H4 (cell line): ENCODE data around the gene NKD1. TPM values are rescaled to one million over a fixed set of nuclear protein-coding genes. Genes with fewer than 3 reads are reported as not detected.
"Not testable (repeated sequence)": the region's sequence is repeated elsewhere in the genome, so short reads cannot be mapped to it uniquely, and the experiment has no call there.

Experiments
- DNase-seq: peaks from one replicate; pipeline ENCODE4 v3.0.0-alpha.2; 2015; ENCODE audit warnings: low spot score
- total RNA-seq: library from RNA; depleted of rRNA; stranded (reverse); fragments of >200 nt; shearing (Covaris generic); gene quantifications from 2 replicates; pipeline ENCODE4 v1.2.3, GENCODE V29; 2014

NKD1 gene
- total RNA-seq, 1 experiment from 2014 or later: 0.21 TPM

GRCh38 chr16:50578137-50578536 lies 29.9 kb downstream of the NKD1 start:
- DNase-seq: no peak

GRCh38 chr16:50579373-50579772 lies 31.2 kb downstream of the NKD1 start:
- DNase-seq: not testable (repeated sequence)

GRCh38 chr16:50580180-50580798 lies 32.1 kb downstream of the NKD1 start:
- no peak for DNase-seq

- DNase-seq: no peak
These were observed 33.6 kb downstream of the NKD1 start for GRCh38 chr16:50581845-50582244.

- DNase-seq: no peak
These were observed 35.0 kb downstream of the NKD1 start for GRCh38 chr16:50583211-50583610.

- DNase-seq: no peak
These were observed 36.0 kb downstream of the NKD1 start for GRCh38 chr16:50584033-50584722.

- no peak for DNase-seq
These were observed 37.2 kb downstream of the NKD1 start for GRCh38 chr16:50585331-50585776.

- no peak for DNase-seq
These were observed 39.3 kb downstream of the NKD1 start for GRCh38 chr16:50587543-50587942.

GRCh38 chr16:50588276-50588675 lies 40.1 kb downstream of the NKD1 start:
- no peak for DNase-seq

GRCh38 chr16:50591209-50591608 lies 43.0 kb downstream of the NKD1 start:
- no peak for DNase-seq

- DNase-seq: no peak
These were observed 43.9 kb downstream of the NKD1 start for GRCh38 chr16:50591800-50592771.

GRCh38 chr16:50592996-50593395 lies 44.8 kb downstream of the NKD1 start:
- DNase-seq: no peak

GRCh38 chr16:50593410-50594150 lies 45.4 kb downstream of the NKD1 start:
- no peak for DNase-seq

- DNase-seq: no peak
These were observed 46.4 kb downstream of the NKD1 start for GRCh38 chr16:50594308-50595260.

GRCh38 chr16:50595859-50596258 lies 47.7 kb downstream of the NKD1 start:
- no peak for DNase-seq

- no peak for DNase-seq
These were observed 48.7 kb downstream of the NKD1 start for GRCh38 chr16:50596762-50597450.

- DNase-seq: no peak
These were observed 49.5 kb downstream of the NKD1 start for GRCh38 chr16:50597563-50598255.

GRCh38 chr16:50598256-50598894 lies 50.2 kb downstream of the NKD1 start:
- no peak for DNase-seq

- DNase-seq: no peak
These were observed 50.8 kb downstream of the NKD1 start for GRCh38 chr16:50598936-50599361.
